ENCODE data around the gene FAM50A.

DNA sequence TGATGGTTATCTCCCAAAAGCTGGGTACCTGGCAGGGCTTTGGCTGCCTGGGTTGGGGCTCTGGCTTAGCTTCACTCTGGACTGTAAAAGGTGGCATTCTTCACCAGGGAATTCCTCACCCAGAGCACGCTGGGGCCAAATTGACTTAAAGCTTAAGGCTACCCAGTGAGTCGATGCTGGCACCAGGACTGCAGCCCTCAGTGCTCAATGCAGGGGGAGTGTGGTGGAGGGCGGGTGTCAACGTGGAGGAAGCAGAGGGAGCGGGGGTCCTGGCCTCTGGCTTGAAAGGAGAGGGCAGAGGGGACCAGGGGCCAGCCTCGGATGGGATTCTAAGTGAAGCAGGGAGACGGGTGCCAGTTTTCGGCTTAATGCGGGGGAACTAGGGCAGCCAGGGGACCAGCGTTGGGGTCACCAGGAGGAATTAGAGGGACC is 446 bp upstream of the FAM50A start:
- TF ChIP-seq POLR2A (IDR thresholded peaks at IDR 0.05): no peak
- TF ChIP-seq CTCF (IDR thresholded peaks at IDR 0.05): no peak

All from upper lobe of left lung (tissue), 4 donors.